GM18517 (cell line): Measurements from ENCODE around the gene RNF38.
"Not testable (repeated sequence)": the region's sequence is repeated elsewhere in the genome, so short reads cannot be mapped to it uniquely, and the experiment has no call there.

ENCODE experiments used
- ATAC-seq: cut with Tn5 transposase; IDR thresholded peaks from one replicate; pipeline ENCODE4 v1.9.1; 2021; ENCODE audit warnings: mild to moderate bottlenecking, moderate library complexity; ENCODE audit not compliant: unreplicated experiment

Gene RNF38

GRCh38 chr9:36336131-36336907, 63.8 kb downstream of the RNF38 start:
- no peak for ATAC-seq

GRCh38 chr9:36332006-36332405, 68.1 kb downstream of the RNF38 start:
- no peak for ATAC-seq

- peak; percentile 59 for ATAC-seq
These were observed 71.2 kb downstream of the RNF38 start for GRCh38 chr9:36328798-36329411.

GRCh38 chr9:36325081-36325828, 74.8 kb downstream of the RNF38 start:
- no peak for ATAC-seq

GRCh38 chr9:36323926-36324325, 76.1 kb downstream of the RNF38 start:
- ATAC-seq, result no peak

- no peak for ATAC-seq
These were observed 77.6 kb downstream of the RNF38 start for GRCh38 chr9:36322462-36322861.

- not testable (repeated sequence) for ATAC-seq
These were observed 78.2 kb downstream of the RNF38 start for GRCh38 chr9:36321903-36322302.

GRCh38 chr9:36320466-36320865, 79.6 kb downstream of the RNF38 start:
- ATAC-seq, result no peak

- no peak for ATAC-seq
These were observed 80.3 kb downstream of the RNF38 start for GRCh38 chr9:36319806-36320205.

- ATAC-seq, result no peak
These were observed 80.9 kb downstream of the RNF38 start for GRCh38 chr9:36319183-36319582.

GRCh38 chr9:36318212-36318802, 81.8 kb downstream of the RNF38 start:
- ATAC-seq, result no peak

- no peak for ATAC-seq
These were observed 82.3 kb downstream of the RNF38 start for GRCh38 chr9:36317766-36318165.

- no peak for ATAC-seq
These were observed 83.3 kb downstream of the RNF38 start for GRCh38 chr9:36316611-36317317.

GRCh38 chr9:36316049-36316448, 84.0 kb downstream of the RNF38 start:
- ATAC-seq, result no peak

- no peak for ATAC-seq
These were observed 84.8 kb downstream of the RNF38 start for GRCh38 chr9:36315283-36315682.

- no peak for ATAC-seq
These were observed 85.3 kb downstream of the RNF38 start for GRCh38 chr9:36314740-36315139.

GRCh38 chr9:36306471-36307306, 93.4 kb downstream of the RNF38 start:
- no peak for ATAC-seq

- ATAC-seq, result not testable (repeated sequence)
These were observed 95.7 kb downstream of the RNF38 start for GRCh38 chr9:36304366-36304765.

GRCh38 chr9:36301227-36301626, 98.8 kb downstream of the RNF38 start:
- ATAC-seq, result no peak

- ATAC-seq, result no peak
These were observed 101.5 kb downstream of the RNF38 start for GRCh38 chr9:36298566-36298965.
